Endothelial cell of umbilical vein (primary cell): ENCODE measurements around the gene PPCDC. TPM values are rescaled to one million over a fixed set of nuclear protein-coding genes. Genes with fewer than 3 reads are reported as not detected.

Experiments
- BruUV-seq: library from RNA; stranded (reverse); fragments of 400-500 nt; replicated peaks from 2 replicates; lab custom pipeline; 2021; lab: Mats Ljungman, UMichigan
- CTCF ChIA-PET: fragments of 300-600, 350-600 bp; sonication (Branson Sonifier 250); formaldehyde crosslinking; loops from one replicate; lab custom pipeline; 2021; ENCODE audit warnings: antibody characterized with exemption, inconsistent platforms; lab: Charles Lee
- POLR2A ChIA-PET: fragments of 300-600, 350-600 bp; sonication (Branson Sonifier 250); formaldehyde crosslinking; loops from one replicate; lab custom pipeline; 2021; ENCODE audit warnings: antibody characterized with exemption, inconsistent platforms; lab: Charles Lee
- DNase-seq: peaks from one replicate; pipeline ENCODE4 v3.0.0-alpha.2; 2011; ENCODE audit warnings: low read depth, low spot score
- FAIRE-seq: peaks from 2 replicates; lab custom pipeline; 2011; peaks lifted over from hg19 to GRCh38; lab: Jason Lieb, UNC
- H2AFZ ChIP-seq: 2 replicates; pipeline ENCODE4 v1.6.0; 2012; ENCODE audit warnings: low read depth, low read length, control low read depth, inconsistent platforms
- H3K27ac ChIP-seq: 2 replicates; pipeline ENCODE4 v1.5.1; 2011; ENCODE audit warnings: low read depth, mild to moderate bottlenecking, control low read depth, low read length, moderate library complexity; ENCODE audit not compliant: insufficient read depth
- H3K27me3 ChIP-seq, 2 experiments: 2 replicates each; pipeline versions ENCODE4 v1.6.0 to v1.6.1; 2011; ENCODE audit warnings: low read length in 2 of 2, mixed read lengths in 1 of 2; ENCODE audit not compliant: control insufficient read depth in 2 of 2, insufficient read depth in 2 of 2
- H3K36me3 ChIP-seq, 2 experiments: 2 replicates in 1 of 2; 3 replicates in 1 of 2; pipeline ENCODE4 v1.5.1; 2011; ENCODE audit warnings: low read length in 2 of 2, mild to moderate bottlenecking in 1 of 2, moderate library complexity in 1 of 2; ENCODE audit not compliant: control insufficient read depth in 2 of 2, insufficient read depth in 2 of 2; ENCODE audit errors: extremely low read depth in 1 of 2
- H3K4me1 ChIP-seq: 3 replicates; pipeline ENCODE4 v1.5.1; 2011; ENCODE audit warnings: mild to moderate bottlenecking, low read length; ENCODE audit not compliant: control insufficient read depth, insufficient read depth; ENCODE audit errors: extremely low read depth
- H3K4me2 ChIP-seq: 2 replicates; pipeline ENCODE4 v1.6.1; 2011; ENCODE audit warnings: low read length, control low read depth, mixed read lengths; ENCODE audit not compliant: insufficient read depth
- H3K4me3 ChIP-seq, 3 experiments: fragments of 200-600 bp in 1 of 3; sonication (generic), shearing (Covaris generic) in 1 of 3; replicated peaks in 1 of 3; 2 replicates each; pipeline ENCODE4 v1.5.1; 2011 to 2016; ENCODE audit warnings: control low read depth in 3 of 3, low read length in 3 of 3, mild to moderate bottlenecking in 2 of 3, inconsistent platforms in 1 of 3, low read depth in 1 of 3, moderate library complexity in 1 of 3; ENCODE audit not compliant: insufficient read depth in 1 of 3
- H3K79me2 ChIP-seq: 2 replicates; pipeline ENCODE4 v1.6.0; 2012; ENCODE audit warnings: low read length, inconsistent platforms; ENCODE audit not compliant: control insufficient read depth, insufficient read depth
- H3K9ac ChIP-seq: replicated peaks from 2 replicates; pipeline ENCODE3; 2011; ENCODE audit warnings: low read length, control low read depth; ENCODE audit not compliant: insufficient read depth; ENCODE audit errors: extremely low read depth
- H3K9me1 ChIP-seq: replicated peaks from 3 replicates; pipeline ENCODE4 v1.6.0; 2011; ENCODE audit warnings: mild to moderate bottlenecking, low read length; ENCODE audit not compliant: control insufficient read depth, insufficient read depth; ENCODE audit errors: extremely low read depth
- H3K9me3 ChIP-seq: replicated peaks from 2 replicates; pipeline ENCODE4 v1.5.1; 2012; ENCODE audit warnings: low read length, inconsistent platforms; ENCODE audit not compliant: control insufficient read depth, insufficient read depth
- H4K20me1 ChIP-seq: replicated peaks from 2 replicates; pipeline ENCODE3; 2011; ENCODE audit warnings: mild to moderate bottlenecking, low read length; ENCODE audit not compliant: control insufficient read depth, insufficient read depth; ENCODE audit errors: extremely low read depth
- EZH2 ChIP-seq: IDR thresholded peaks from 2 replicates; pipeline ENCODE4 v1.6.1; 2012; ENCODE audit warnings: borderline replicate concordance, low read depth, mild to moderate bottlenecking, moderate library complexity, low read length, inconsistent platforms; ENCODE audit not compliant: severe bottlenecking
- GATA2 ChIP-seq: IDR thresholded peaks from 2 replicates; pipeline ENCODE4 v1.7.0; 2011; ENCODE audit warnings: low read depth, mild to moderate bottlenecking, moderate library complexity, mixed read lengths, low read length; ENCODE audit not compliant: insufficient read length, insufficient read depth
- JUN ChIP-seq: IDR thresholded peaks from 2 replicates; pipeline ENCODE4 v1.6.1; 2011; ENCODE audit warnings: borderline replicate concordance, low read depth; ENCODE audit not compliant: insufficient read length, insufficient read depth
- MYC ChIP-seq: IDR thresholded peaks from one replicate; pipeline ENCODE4 v1.6.1; 2011; ENCODE audit warnings: mild to moderate bottlenecking, low read depth, low read length
- POLR2A ChIP-seq: IDR thresholded peaks from 2 replicates; pipeline ENCODE4 v1.6.1; 2012; ENCODE audit warnings: low read depth, mild to moderate bottlenecking, control low read depth, low read length
- POLR2AphosphoS5 ChIP-seq: IDR thresholded peaks from 2 replicates; pipeline ENCODE4 v1.6.1; 2012; ENCODE audit warnings: low read depth, mild to moderate bottlenecking, control low read depth, low read length, moderate library complexity; ENCODE audit not compliant: insufficient read depth
- dilution Hi-C: fragments of 300-500 bp; cut with MboI; formaldehyde crosslinking; loops from one replicate; pipeline ENCODE4 v1.15.0; 2019; ENCODE audit warnings: low sequenced_read_pairs; ENCODE audit not compliant: extremely low pct_ligation_motif_present
- intact Hi-C: fragments of 100-400 bp; cut with micrococcal nuclease; formaldehyde crosslinking; loops from one replicate; pipeline ENCODE4 v1.10.0; 2022
- polyA plus RNA-seq, 4 experiments: library from polyadenylated mRNA; depleted of rRNA in 3 of 4; stranded (reverse) in 3 of 4; unstranded in 1 of 4; fragments of >200 nt; gene quantifications; 2 replicates each; pipeline versions ENCODE4 v1.2.1 to v1.2.3, GENCODE V29; 2011 to 2012; ENCODE audit warnings: missing spikeins in 1 of 4
- total RNA-seq: library from RNA; stranded (reverse); gene quantifications from 2 replicates; pipeline ENCODE4 v1.2.3, GENCODE V29; 2021
- TF ChIP-seq, protein P1 (sequence below), 2 donors: IDR thresholded peaks; 1 replicate in 1 of 2; 2 replicates in 1 of 2; pipeline ENCODE4 v1.5.1; 2011; ENCODE audit warnings: low read length in 2 of 2, mild to moderate bottlenecking in 2 of 2, moderate library complexity in 2 of 2, control low read depth in 1 of 2, inconsistent platforms in 1 of 2, low read depth in 1 of 2; ENCODE audit not compliant: insufficient read depth in 1 of 2; ENCODE audit errors: extremely low read depth in 1 of 2
- TF ChIP-seq, protein P2 (sequence below): IDR thresholded peaks from 2 replicates; pipeline ENCODE4 v1.6.1; 2011; ENCODE audit not compliant: insufficient read depth, insufficient read length

PPCDC gene
- total and polyA plus RNA-seq, 2 donors (not counting 3 experiments of a cell fraction or from before 2014, with no cell fraction given): 14.5 to 21.4 TPM

DNA sequence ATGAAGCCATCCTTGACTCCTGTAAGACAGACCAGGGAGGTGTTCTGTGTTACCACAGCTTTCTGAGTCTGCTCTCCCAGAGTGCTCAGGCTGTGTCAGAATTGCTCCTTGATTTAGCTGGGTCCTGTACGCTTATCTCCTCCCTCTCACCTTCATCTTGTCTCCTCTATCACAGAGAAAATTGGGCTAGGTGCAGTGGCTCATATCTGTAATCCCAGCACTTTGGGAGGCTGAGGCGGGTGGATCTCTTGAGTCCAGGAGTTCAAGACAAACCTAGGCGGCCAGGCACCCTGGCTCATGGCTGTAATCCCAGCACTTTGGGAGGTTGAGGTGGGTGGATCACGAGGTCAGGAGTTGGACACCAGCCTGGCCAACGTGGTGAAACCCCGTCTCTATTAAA, 22.1 kb upstream of the PPCDC start:
- DNase-seq: no peak
- H3K79me2 ChIP-seq: no peaks in the 10 kb centered on the region
- ChIA-PET CTCF (no interaction called here), POLR2A (no interaction called here)
- H3K9me3 ChIP-seq: no peaks in the 10 kb centered on the region
- H3K4me2 ChIP-seq: no peak overlapping the region
- FAIRE-seq: no peak
- no TSS peak for BruUV-seq
- no peak overlapping the region for H3K27ac ChIP-seq
- intact Hi-C loops (no loop called here), dilution Hi-C loops (no loop called here)
- H3K9ac ChIP-seq: no peak overlapping the region
- H3K4me3 ChIP-seq: no peak overlapping the region
- H4K20me1 ChIP-seq: no peaks in the 10 kb centered on the region
- H3K9me1 ChIP-seq: no peaks in the 10 kb centered on the region
- TF ChIP-seq GATA2: no peak
- TF ChIP-seq, protein P1, sequence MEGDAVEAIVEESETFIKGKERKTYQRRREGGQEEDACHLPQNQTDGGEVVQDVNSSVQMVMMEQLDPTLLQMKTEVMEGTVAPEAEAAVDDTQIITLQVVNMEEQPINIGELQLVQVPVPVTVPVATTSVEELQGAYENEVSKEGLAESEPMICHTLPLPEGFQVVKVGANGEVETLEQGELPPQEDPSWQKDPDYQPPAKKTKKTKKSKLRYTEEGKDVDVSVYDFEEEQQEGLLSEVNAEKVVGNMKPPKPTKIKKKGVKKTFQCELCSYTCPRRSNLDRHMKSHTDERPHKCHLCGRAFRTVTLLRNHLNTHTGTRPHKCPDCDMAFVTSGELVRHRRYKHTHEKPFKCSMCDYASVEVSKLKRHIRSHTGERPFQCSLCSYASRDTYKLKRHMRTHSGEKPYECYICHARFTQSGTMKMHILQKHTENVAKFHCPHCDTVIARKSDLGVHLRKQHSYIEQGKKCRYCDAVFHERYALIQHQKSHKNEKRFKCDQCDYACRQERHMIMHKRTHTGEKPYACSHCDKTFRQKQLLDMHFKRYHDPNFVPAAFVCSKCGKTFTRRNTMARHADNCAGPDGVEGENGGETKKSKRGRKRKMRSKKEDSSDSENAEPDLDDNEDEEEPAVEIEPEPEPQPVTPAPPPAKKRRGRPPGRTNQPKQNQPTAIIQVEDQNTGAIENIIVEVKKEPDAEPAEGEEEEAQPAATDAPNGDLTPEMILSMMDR (IDR thresholded peaks at IDR 0.05; ENCODE audit: extremely low read depth in 1 of 2, insufficient read depth in 1 of 2, low read depth in 1 of 2, low read length in 2 of 2): no peak
- no peak for TF ChIP-seq MYC
- TF ChIP-seq JUN: no peak
- TF ChIP-seq, protein P2, sequence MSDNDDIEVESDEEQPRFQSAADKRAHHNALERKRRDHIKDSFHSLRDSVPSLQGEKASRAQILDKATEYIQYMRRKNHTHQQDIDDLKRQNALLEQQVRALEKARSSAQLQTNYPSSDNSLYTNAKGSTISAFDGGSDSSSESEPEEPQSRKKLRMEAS: no peak
- TF ChIP-seq EZH2: no peak
- no peak for TF ChIP-seq POLR2A
- TF ChIP-seq POLR2AphosphoS5: no peak
- no peaks in the 10 kb centered on the region for H3K36me3 ChIP-seq
- peaks cover 10% of the 10 kb centered on the region for H3K4me1 ChIP-seq
- peaks cover 6 to 12% of the 10 kb centered on the region in 2 experiments for H3K27me3 ChIP-seq
- H2AFZ ChIP-seq: no peak overlapping the region
